ENCODE measurements around the gene PRDM15.

DNA sequence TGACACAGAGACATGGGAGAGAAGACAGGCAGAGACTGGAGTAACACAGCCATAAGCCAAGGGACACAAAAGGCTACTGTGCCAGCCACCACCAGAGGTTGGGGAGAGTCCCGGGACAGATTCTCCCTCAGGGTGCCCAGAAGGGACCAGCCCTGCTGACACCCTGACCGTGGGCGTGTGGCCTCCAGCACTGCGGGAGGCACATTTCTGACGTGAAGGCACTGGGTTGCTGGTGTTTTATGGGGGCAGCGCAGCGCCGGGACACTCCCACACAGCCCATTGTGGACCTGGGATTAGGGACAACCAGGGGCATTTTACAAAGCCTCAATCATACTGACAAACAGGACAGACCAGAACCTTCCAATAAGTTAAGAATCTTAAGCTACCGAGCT is 26.2 kb downstream of the PRDM15 start:
- TF ChIP-seq, protein P1, sequence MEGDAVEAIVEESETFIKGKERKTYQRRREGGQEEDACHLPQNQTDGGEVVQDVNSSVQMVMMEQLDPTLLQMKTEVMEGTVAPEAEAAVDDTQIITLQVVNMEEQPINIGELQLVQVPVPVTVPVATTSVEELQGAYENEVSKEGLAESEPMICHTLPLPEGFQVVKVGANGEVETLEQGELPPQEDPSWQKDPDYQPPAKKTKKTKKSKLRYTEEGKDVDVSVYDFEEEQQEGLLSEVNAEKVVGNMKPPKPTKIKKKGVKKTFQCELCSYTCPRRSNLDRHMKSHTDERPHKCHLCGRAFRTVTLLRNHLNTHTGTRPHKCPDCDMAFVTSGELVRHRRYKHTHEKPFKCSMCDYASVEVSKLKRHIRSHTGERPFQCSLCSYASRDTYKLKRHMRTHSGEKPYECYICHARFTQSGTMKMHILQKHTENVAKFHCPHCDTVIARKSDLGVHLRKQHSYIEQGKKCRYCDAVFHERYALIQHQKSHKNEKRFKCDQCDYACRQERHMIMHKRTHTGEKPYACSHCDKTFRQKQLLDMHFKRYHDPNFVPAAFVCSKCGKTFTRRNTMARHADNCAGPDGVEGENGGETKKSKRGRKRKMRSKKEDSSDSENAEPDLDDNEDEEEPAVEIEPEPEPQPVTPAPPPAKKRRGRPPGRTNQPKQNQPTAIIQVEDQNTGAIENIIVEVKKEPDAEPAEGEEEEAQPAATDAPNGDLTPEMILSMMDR (IDR thresholded peaks at IDR 0.05), result no peak
- TF ChIP-seq POLR2A (IDR thresholded peaks at IDR 0.05), result no peak

Measured in prostate gland (tissue), 2 donors.